Measurements from ENCODE around the gene TTYH1.

TTYH1 gene

GRCh38 chr19:54475706-54476105 is 60.4 kb downstream of the TTYH1 start:
- no peak for DNase-seq (ENCODE audit: low read depth in 3 of 3, low spot score in 1 of 3)

GRCh38 chr19:54477650-54478049 is 62.4 kb downstream of the TTYH1 start:
- no peak for DNase-seq (ENCODE audit: low read depth in 3 of 3, low spot score in 1 of 3)

GRCh38 chr19:54478677-54479266 is 63.5 kb downstream of the TTYH1 start:
- no peak for DNase-seq (ENCODE audit: low read depth in 3 of 3, low spot score in 1 of 3)

DNA sequence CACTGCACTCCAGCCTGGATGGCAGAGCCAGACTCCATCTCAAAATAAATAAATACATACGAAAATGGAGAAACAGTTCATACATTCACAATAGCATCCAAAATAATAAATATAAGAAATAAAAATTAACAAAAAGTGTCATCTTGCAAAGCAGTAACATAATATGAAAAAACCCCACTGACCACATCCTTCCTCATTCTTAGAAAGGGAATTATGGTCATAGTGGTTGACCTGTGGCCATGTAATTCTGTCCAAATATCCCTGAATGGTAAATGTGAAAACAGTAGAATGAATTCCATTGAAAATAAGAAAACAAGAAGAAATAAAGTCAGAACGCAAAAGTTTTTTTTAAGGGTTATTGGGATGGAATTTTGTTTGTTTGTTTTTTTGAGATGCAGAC is 64.8 kb downstream of the TTYH1 start:
- DNase-seq (ENCODE audit: low read depth in 3 of 3, low spot score in 1 of 3) = no peak

GRCh38 chr19:54481326-54481930 is 66.2 kb downstream of the TTYH1 start:
- DNase-seq (ENCODE audit: low read depth in 3 of 3, low spot score in 1 of 3) = no peak

DNA sequence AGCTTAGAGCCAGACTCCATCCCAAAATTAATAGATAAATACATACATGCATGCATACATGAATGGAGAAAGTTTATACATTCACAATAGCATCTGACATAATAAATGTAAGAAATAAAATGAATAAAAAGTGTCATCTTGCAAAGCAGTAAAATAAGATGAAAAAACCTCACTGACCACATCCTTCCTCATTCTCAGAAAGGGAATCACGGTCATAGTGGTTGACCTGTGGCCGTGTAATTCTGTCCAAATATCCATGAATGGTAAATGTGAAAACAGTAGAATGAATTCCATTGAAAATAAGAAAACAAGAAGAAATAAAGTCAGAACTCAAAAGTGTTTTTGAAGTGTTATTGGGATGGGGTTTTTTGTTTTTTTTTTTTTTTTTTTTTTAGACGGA is 67.6 kb downstream of the TTYH1 start:
- no peak for DNase-seq (ENCODE audit: low read depth in 3 of 3, low spot score in 1 of 3)

- no peak for DNase-seq (ENCODE audit: low read depth in 3 of 3, low spot score in 1 of 3)
Measured at GRCh38 chr19:54484451-54484850, 69.2 kb downstream of the TTYH1 start.

- no peak for DNase-seq (ENCODE audit: low read depth in 3 of 3, low spot score in 1 of 3)
Measured at GRCh38 chr19:54485851-54486250, 70.6 kb downstream of the TTYH1 start.
